HUES48 (cell line): ENCODE data around the gene VENTX.

Source experiments
- H3K27ac ChIP-seq: one replicate; pipeline ENCODE4 v1.7.0; 2013; ENCODE audit warnings: low read depth, low read length, inconsistent platforms
- H3K27me3 ChIP-seq: 2 replicates; pipeline ENCODE4 v1.6.1; 2013; ENCODE audit warnings: mild to moderate bottlenecking, low read length; ENCODE audit not compliant: control insufficient read depth, insufficient read depth
- H3K36me3 ChIP-seq: 2 replicates; pipeline ENCODE4 v1.6.1; 2013; ENCODE audit warnings: low read length; ENCODE audit not compliant: control insufficient read depth, insufficient read depth
- H3K4me1 ChIP-seq: 2 replicates; pipeline ENCODE4 v1.6.1; 2013; ENCODE audit warnings: mild to moderate bottlenecking, low read length; ENCODE audit not compliant: control insufficient read depth, insufficient read depth
- H3K4me3 ChIP-seq: 2 replicates; pipeline ENCODE4 v1.5.1; 2013; ENCODE audit warnings: mild to moderate bottlenecking, low read depth, low read length
- H3K9ac ChIP-seq: 2 replicates; pipeline ENCODE4 v1.6.1; 2013; ENCODE audit warnings: mild to moderate bottlenecking, low read depth, low read length, moderate library complexity
- H3K9me3 ChIP-seq: 2 replicates; pipeline ENCODE4 v1.6.1; 2013; ENCODE audit warnings: low read length; ENCODE audit not compliant: control insufficient read depth, insufficient read depth

The VENTX gene

DNA sequence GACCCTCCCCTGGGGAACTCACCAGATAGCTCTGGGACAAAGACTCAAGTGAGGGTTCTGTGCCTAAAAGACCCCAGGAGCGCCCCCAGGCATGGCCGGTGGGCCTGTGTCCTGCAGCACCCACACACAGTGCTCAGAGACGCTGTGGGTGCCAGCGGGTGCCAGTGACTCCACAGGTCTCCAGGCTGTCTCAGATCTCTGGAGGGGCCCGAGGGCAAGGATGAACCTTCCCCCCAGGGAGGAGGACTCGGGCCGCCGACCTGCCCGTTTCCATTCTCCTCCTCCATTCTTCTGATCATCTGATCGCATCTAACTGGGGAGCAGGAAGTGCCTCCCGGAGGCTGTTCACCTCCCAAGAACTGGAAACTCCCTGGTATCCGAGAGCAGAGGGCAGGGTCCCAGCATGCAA, 38.0 kb downstream of the VENTX start:
- Histone ChIP-seq H3K4me1 (peaks cover 5% of the 10 kb centered on the region; the same call in 1 of the 2 replicates), H3K9ac (no peak overlapping the region), H3K36me3 (peaks cover 18% of the 10 kb centered on the region), H3K4me3 (no peak overlapping the region), H3K9me3 (no peaks in the 10 kb centered on the region), H3K27me3 (peaks cover 7% of the 10 kb centered on the region), H3K27ac (no peak overlapping the region)

DNA sequence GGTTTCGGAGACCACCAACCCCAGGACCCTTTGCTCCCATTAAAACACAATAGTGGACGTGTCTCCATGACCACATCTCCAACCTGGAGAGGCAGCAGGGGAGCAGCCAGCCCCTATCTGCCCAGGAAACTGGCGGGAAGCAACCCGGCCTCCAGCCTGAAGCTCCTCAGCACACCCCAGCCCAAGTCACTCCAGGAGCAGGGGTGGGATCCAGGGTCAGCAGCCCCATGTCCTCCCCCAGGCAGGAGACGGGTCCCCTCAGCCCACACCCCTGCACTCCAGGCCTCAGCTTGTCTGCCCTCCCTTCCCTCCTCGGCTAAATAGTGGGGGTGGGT, 38.4 kb downstream of the VENTX start:
- peaks cover 18% of the 10 kb centered on the region for H3K36me3 ChIP-seq
- peaks cover 7% of the 10 kb centered on the region for H3K27me3 ChIP-seq
- H3K4me1 ChIP-seq = peaks cover 5% of the 10 kb centered on the region; the same call in 1 of the 2 replicates
- H3K9me3 ChIP-seq = no peaks in the 10 kb centered on the region
- no peak overlapping the region for H3K27ac ChIP-seq
- H3K9ac ChIP-seq = no peak overlapping the region
- H3K4me3 ChIP-seq = peak overlapping the region; percentile 46

DNA sequence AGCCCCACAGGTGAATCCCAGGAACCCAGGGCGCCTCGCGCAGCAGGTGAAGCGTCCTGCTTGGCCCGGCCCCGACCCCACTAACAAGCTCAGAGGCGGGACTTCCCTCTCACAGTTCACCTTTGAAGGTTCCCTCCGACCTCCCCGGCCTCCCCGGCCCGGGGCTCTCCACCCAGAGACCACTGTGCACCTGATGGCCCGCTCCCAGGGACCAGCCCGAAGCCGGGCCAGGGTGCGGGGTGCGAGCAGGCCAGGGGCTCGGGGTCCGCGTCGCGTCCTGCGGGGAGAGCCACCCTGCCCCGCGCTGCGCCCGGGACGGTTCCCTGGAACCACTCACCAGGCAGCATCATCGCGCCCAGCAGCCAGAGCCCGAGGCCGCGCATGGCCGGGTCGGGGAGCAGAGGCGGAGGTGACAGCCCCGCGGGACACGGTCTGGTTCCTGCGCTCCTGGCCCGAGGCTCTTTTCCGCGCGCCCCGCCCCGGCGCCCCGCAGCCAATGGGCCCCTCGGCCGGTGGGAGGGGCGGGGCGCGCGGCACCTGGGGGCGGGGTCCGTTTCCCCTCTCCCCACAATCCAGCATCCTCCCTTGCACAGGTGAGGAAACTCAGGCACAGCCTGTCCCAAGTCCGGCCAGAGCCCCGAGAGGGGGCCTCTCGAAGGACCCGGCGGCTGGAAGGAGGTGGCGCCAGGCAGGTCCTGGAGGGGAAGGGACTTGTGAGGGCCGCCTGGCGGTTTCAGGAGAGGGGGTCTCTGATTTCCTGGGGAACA, 39.0 kb downstream of the VENTX start, which contains the start of gene ADAM8:
TSS of gene ADAM8 (minus strand) at position 434 of the 767 bp plus-strand sequence. CDS start at position 383, 51 bp downstream.
- H3K4me1 ChIP-seq = peaks cover 5% of the 10 kb centered on the region; the same call in 1 of the 2 replicates
- no peak within 1 kb of the TSS for H3K27ac ChIP-seq
- H3K4me3 ChIP-seq = peak within 1 kb of the TSS; percentile 46
- no peak within 1 kb of the TSS for H3K9ac ChIP-seq
- H3K36me3 ChIP-seq = peaks cover 18% of the 10 kb centered on the region
- no peaks in the 10 kb centered on the region for H3K9me3 ChIP-seq
- peaks cover 7% of the 10 kb centered on the region for H3K27me3 ChIP-seq

DNA sequence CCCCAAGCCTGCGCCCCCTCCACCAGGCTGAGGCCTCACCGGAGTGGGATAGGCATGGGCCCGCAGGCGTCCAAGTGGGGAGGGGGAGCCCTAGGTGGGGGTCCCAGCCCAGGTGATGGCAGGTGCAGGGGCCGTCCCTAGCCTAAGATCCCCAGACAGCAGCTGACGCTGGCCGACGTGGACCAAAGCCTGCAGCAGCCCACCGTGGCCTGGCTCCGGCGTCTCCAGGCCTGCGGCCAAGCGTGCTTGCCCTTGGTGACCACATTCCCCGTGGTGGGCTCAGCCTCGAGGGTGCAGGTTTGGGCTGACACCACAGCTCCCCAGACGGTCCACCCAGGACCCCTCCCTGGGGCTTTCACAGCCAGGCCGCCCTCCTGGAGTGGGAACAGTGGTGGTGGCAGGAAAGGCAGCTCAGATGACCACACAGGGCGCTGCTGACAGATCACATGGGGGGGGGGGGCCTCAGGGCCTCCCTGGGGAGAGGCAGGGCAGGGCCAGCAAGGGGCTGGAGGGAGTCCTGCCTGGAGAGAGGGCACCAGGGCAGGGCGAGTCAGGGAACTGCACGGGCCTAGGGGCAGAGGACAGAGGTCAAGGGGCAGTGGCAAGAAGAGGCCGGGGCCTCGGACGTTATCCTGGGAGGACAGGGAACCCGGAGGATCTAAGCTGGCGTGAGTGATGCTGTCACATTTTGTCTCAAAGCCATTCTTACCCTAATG, 39.8 kb downstream of the VENTX start:
- Histone ChIP-seq H3K27ac (no peak overlapping the region), H3K27me3 (peaks cover 7% of the 10 kb centered on the region), H3K36me3 (peaks cover 25% of the 10 kb centered on the region), H3K4me3 (peak overlapping the region; percentile 46; the same call in 1 of the 2 replicates), H3K9ac (no peak overlapping the region), H3K9me3 (no peaks in the 10 kb centered on the region), H3K4me1 (peaks cover 5% of the 10 kb centered on the region; the same call in 1 of the 2 replicates)

DNA sequence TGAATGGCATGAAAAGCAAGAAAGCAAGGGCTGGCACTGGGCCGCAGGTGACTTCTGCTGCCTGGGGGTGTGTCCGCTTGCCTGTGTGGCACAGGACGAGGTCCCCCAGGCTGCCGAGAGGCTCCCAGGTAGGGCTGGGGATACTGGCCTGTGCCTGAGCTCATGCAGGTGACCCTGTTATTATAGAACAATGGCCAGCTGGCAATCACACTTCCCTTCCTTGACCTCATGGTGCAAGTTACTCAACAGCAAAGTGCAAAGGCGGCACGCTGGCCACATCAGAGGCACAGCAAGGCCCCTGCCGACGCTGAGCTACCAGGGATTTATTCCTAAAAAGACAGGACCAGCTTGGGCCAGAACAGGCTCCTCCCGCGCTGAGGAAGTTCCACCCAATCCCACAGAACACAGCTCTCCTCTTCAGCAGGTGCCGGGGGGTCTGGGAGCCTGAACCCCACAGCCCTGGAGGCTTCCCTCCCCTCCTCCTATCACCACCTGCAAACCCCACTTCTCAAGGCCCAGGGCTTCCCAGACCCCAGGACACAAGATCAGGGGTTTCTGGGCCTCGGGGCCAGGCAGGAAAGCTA, 40.4 kb downstream of the VENTX start:
- H3K36me3 ChIP-seq = peaks cover 32% of the 10 kb centered on the region
- no peak overlapping the region for H3K27ac ChIP-seq
- H3K27me3 ChIP-seq = peaks cover 7% of the 10 kb centered on the region
- H3K9ac ChIP-seq = no peak overlapping the region
- no peaks in the 10 kb centered on the region for H3K9me3 ChIP-seq
- H3K4me3 ChIP-seq = no peak overlapping the region
- peaks cover 5% of the 10 kb centered on the region; the same call in 1 of the 2 replicates for H3K4me1 ChIP-seq

DNA sequence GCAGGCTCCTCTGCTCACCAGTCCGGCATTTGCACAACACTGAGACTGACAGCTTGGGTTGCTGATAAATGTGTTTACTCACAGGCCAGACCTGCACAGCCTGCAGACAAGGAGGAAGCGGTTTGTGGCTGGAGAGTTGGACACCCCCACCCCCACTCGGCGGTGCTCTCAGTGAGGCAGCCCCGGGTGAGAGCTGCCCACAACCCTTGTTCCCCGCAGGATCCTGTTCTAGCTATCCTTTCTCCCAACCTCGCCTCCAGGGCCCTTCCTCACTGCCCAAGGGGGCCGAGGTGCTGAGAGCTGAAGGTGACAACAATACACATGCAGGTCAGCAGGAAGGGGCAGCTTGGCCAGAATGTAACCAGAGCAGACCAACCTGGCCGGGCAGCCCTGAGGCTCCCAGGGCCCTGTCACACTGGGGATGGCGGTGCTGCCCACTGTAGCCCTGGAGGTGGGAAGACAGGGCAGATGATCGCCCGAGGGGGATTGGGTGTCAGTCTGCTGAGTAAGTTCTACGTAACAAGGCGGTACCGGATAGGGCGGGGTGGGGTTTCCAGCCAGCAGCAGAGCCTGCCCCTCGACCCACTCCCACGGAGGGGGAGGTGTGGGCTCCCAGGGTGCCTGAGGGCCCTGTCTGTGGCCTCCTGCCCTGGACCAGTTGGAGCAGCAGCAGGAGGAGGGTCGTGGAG, 41.1 kb downstream of the VENTX start:
- Histone ChIP-seq H3K4me1 (peaks cover 5% of the 10 kb centered on the region; the same call in 1 of the 2 replicates), H3K9me3 (no peaks in the 10 kb centered on the region), H3K36me3 (peaks cover 38% of the 10 kb centered on the region), H3K27ac (no peak overlapping the region), H3K9ac (no peak overlapping the region), H3K27me3 (peaks cover 7% of the 10 kb centered on the region), H3K4me3 (no peak overlapping the region)

DNA sequence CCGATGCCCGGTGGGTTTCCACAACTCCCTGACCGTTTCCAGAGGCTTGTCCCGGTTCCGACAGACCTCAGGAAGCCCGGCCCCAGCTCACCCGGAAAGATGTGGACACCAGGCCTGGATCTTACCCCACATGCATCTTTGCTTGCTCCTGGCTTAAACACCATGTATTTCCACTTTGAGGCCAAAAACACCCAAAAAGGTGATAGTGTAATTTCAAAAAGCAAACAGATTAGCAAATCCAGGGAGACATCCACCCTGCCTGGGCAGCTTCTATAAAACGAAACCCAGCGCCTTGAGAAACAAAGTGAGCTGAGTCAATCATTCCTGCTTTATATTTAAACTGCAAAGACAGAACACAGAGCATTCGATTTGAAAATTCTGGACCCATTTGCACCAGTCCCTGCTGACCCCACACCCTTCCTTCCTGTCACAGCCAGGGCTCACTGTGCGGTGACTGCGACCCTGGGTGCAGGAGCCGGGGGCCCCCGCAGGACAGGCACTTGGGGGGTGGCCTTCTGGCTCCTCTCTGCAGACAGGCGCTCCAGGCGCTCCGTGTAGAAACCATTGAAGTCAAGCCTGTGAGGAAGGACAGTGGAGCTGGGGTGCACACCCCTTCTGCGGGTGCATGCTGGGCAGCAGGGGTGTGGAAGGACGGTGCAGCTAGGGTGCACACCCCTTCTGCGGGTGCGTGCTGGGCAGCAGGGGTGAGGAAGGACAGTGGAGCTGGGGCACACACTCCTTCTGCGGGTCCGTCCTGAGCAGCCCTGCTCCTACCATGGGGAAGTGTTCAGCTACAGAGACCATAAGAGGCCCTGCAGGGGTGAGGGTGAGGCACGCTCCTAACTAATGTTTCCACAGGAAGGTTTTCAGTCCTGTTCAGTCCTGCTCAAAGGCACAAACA, 41.9 kb downstream of the VENTX start:
- Histone ChIP-seq H3K27me3 (peaks cover 7% of the 10 kb centered on the region), H3K36me3 (peaks cover 47% of the 10 kb centered on the region), H3K9me3 (no peaks in the 10 kb centered on the region), H3K9ac (no peak overlapping the region), H3K4me3 (no peak overlapping the region), H3K27ac (no peak overlapping the region), H3K4me1 (peaks cover 5% of the 10 kb centered on the region; the same call in 1 of the 2 replicates)

DNA sequence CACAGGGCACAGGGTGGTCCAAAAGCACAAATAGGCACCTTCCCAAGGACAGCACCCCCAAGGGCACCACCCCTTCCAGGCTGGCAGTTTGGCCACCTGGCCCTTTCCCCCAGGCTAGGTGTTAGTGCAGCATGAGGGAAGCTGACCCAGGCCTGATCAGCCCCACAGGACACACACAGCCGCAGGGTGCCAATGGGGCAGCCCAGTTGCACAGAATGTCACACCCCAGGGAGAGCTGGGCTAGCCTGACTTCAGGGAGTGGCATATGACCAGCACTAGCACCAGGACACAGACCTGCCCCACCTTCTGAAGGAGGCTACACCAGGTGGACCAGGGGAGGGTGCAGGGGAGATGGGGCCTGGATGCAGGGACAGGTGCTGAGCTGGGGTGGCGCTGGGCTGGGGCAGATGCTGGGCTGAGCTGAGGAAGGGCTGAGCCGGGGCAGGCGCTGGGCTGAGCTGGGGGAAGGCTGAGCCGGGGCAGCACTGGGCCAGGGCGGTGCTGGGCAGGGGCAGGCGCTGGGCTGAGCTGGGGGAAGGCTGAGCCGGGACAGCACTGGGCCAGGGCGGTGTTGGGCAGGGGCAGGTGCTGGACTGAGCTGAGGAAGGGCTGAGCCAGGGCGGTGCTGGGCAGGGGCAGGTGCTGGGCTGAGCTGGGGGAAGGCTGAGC, 42.9 kb downstream of the VENTX start:
- Histone ChIP-seq H3K9me3 (no peaks in the 10 kb centered on the region), H3K27me3 (peaks cover 7% of the 10 kb centered on the region), H3K4me3 (no peak overlapping the region), H3K27ac (no peak overlapping the region), H3K9ac (no peak overlapping the region), H3K36me3 (peaks cover 56% of the 10 kb centered on the region), H3K4me1 (peaks cover 5% of the 10 kb centered on the region; the same call in 1 of the 2 replicates)

DNA sequence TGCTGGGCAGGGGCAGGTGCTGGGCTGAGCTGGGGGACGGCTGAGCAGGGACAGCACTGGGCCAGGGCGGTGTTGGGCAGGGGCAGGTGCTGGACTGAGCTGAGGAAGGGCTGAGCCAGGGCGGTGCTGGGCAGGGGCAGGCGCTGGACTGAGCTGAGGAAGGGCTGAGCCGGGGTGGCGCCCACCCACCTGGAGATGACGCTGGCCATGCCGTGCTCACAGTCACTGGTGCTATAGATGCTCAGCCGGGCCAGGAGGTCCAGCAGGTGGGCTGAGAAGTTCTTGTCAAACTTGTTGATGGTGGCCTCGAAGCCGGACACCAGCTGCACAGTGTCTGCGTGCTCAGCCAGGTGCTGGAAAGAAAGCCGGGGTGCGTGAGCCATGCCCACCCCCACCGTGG, 43.4 kb downstream of the VENTX start:
- no peaks in the 10 kb centered on the region for H3K9me3 ChIP-seq
- H3K27me3 ChIP-seq = peaks cover 4% of the 10 kb centered on the region
- peaks cover 3% of the 10 kb centered on the region; the same call in 1 of the 2 replicates for H3K4me1 ChIP-seq
- H3K27ac ChIP-seq = no peak overlapping the region
- H3K4me3 ChIP-seq = no peak overlapping the region
- H3K36me3 ChIP-seq = peaks cover 62% of the 10 kb centered on the region
- H3K9ac ChIP-seq = no peak overlapping the region
